RPMI8226 (cell line): ENCODE measurements around the gene ABL1.

Experiments used
- DNase-seq: peaks from one replicate; pipeline ENCODE4 v3.0.0-alpha.2; 2015

Gene ABL1

GRCh38 chr9:130920762-130921299 is 85.8 kb downstream of the ABL1 start:
- no peak for DNase-seq

- DNase-seq, result no peak
These were observed 86.4 kb downstream of the ABL1 start for GRCh38 chr9:130921300-130921988.

DNA sequence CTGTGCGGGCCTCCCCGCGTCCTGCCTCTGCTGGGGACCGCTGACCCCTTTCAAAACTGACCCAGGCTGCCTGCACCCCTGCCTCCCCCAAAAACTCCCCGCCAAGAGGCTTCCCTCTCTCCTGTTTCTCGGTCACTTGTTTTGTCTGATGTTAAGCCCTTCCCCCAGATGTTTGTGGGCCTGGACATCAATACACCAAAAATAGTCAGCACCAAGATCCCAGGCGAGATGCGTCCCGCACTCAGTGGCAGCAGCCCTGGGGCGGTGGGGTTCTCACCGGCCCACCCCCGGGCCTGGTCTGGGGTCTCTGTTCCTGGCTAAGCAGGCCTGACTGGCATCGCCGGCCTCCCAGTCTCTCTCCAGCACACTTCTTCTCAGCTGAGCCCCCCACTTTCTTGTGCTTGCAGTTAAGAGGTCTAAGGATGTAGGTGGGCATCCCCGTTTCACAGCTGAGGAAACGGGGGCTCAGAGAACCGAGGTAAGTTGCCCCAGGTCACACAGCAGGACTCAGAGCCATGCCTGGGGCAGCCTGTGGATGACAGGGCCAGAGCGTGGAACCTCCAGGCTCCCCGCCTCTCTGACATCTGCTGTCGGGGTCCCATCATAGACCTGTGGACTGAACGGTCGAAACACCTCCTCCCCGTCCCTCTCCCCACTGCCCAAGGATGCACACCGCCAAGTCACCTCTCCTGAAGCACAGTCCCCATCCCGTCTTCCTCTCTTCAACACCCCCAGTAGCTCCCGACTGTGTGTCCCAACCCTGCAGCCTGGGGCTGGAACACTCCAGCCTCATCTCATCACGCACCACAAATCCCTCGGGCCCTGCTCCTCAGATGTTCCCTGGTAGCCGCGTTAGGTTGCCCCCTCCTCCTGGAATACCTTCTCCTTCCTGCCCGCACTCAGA is 87.2 kb downstream of the ABL1 start:
- no peak for DNase-seq

DNA sequence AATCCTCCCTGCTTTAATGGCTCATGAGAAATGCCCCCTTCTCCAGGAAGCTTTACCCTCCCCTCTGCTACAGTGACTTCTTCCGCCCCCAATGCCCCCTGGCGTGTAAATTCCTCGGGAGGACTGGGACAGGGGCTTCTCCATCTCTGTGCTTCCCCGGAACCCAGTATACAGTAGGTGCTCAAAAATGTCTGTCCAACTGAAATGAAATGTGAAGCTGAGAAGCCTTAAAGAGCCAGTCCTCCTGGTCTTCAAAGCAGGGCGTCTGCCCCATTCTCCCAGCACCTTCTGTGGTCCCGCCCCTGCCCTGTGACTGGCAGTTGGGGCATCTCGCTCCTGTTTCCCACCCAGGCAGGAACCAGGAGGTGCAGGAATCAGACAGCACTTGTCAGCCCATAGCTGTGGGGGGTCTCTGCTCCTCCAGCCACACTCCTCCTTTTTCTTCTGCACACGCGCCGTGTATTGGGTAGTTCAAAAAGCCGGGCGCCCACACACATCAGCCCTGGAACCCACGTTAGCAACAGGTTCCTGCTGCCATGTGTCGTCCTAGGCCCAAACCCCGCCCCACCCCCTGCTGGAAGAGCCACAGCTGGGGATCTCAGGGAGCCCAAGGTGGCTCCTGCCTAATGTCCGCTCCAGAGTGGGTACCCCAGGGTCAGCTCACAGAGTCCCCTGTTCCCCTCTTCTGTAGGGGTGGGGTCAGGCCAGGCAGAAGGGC is 88.0 kb downstream of the ABL1 start:
- no peak for DNase-seq

GRCh38 chr9:130923611-130924447 is 88.8 kb downstream of the ABL1 start:
- no peak for DNase-seq

GRCh38 chr9:130924448-130924788 is 89.4 kb downstream of the ABL1 start:
- DNase-seq, result no peak

DNA sequence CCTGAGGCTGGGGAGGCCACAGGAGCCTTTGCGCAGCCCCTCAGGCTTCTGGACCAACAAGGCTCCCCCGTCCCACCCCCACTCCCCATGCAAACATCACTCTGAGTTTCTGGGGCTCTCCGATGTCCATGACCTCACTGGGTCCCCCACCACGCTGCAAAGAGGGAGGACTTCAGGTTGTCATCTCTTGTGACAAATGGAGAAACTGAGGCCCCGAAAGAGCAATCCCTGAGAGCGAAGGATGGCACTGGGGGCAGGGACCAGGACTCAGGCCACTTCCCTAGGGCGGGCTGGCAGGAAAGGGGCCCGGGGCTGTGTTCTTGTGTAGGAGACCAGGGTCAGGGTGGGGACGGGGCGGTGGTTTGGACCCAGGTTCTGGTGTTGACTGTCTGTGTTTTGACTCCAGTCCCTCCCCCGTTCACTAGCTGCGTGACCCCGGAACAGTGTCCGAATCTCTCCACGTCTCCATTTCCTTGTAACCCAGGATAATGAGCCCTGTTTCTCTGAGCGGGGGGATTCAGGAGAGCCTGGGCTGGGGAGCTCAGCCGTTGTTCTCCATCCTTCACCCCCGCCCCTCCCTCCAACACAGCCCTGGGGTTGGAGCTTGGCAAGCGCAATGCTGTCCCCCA is 90.1 kb downstream of the ABL1 start:
- no peak for DNase-seq

DNA sequence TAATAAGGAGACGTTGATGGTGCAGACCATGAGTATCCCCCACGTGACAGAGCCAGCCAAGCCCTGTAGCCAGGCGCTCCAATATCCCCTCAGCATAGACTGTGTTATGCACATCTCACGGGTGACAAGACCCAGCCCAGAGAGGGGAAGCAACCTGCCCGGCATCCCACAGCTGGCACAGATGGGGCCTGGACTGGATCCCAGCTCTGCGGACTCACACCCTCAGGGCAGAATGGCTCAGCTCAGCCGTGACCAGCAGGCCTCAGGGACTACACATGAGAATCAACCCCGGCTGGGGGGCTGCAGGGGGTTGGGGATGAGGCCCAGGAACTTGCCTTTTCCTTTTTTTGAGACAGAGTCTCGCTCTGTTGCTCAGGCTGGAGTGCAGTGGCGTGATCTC is 92.3 kb downstream of the ABL1 start:
- DNase-seq, result no peak

DNA sequence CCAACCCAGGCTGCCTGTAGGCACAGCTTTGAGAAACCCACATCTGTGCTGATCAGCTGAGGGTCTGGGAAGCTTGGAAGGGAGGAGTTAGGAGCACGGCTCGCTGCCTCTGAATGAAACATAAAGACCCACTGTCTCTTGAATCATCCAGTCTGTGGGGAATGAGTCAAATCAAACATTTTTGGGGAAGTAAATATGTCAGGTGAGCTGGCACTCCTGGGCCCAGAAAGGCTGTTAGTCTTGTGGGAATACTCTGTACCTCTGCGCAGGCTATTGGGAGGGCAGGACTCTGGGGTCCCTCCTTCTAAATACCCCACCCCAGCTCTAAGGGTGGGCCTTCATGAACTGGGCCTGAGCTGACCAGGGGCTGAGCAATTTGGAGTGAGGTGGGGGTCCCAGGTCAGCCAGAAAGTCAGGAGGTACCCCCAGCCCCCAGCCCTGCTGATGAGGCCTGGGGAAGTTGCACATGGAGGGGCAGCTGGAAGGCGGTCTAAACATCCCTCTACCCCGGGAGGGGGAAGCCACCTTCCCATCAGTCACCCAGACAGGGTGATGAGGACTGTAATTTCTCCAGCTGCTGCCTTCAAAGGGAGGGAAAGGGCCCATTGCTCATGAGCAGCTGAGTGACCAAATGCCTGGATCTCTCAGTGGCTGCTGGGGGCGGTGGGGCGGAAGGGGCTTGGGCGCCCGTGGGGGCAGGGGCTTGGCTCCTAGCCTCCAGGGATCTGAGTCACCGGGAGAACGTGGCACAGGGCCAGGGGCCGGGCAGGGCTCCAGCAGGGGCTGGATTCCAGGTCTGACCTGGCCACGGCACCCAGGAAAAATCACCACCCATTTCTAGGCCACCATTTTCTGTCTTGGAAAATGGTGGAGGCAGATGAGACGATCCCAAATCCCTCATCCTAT is 93.2 kb downstream of the ABL1 start:
- DNase-seq, result no peak

DNA sequence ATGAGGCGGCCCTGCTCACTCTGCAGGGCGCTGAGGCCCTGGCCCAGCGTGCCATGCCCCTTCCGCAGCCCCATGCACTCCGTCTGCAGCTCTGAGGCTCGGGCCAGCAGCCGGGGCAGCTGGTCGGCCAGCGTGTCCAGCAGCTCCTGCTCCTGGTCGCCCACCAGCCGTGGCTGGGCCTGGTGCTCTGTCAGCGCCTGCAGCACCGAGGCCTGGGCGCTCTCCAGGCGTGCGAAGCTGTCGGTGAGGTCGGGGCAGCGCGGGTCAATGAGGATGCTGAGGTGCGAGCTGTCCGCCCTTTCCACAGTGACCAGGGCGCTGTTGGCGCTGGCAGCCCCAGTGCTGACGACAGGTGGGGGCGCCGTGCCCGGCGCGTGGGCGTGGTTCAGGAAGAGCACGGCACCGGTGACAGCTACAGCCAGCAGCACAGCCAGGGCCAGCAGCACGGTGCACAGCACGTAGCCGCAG is 94.6 kb downstream of the ABL1 start:
- DNase-seq, result no peak

DNA sequence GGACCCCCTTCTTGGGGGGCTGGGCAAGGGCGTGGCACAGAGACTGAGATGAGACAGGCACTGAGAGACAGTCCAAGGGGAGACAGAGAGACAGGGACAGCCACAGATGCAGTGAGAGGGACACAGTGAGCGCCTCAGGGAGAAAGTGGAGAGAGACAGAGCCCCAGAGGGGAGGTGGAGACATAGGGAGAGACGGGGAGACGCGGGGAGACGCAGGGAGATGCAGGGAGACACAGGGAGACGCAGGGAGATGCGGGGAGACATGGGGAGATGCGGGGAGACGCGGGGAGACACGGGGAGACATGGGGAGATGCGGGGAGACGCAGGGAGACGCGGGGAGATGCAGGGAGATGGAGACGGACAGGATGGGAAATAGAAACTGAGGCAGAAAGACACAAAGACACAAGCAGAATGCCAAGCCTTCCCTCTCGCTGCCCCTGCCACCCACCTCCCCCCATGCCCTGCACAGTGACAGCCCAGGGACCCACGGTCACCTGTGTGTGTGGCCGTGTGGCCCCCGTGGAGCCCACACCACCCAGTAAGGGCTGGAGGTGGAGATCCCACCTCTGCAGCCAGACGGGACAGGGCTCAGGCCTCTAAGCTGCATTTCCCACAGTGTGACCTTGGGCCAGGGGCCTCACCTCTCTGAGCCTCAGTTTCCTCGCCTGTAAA is 95.2 kb downstream of the ABL1 start:
- DNase-seq, result no peak

GRCh38 chr9:130930804-130931349 is 95.8 kb downstream of the ABL1 start:
- DNase-seq, result no peak

DNA sequence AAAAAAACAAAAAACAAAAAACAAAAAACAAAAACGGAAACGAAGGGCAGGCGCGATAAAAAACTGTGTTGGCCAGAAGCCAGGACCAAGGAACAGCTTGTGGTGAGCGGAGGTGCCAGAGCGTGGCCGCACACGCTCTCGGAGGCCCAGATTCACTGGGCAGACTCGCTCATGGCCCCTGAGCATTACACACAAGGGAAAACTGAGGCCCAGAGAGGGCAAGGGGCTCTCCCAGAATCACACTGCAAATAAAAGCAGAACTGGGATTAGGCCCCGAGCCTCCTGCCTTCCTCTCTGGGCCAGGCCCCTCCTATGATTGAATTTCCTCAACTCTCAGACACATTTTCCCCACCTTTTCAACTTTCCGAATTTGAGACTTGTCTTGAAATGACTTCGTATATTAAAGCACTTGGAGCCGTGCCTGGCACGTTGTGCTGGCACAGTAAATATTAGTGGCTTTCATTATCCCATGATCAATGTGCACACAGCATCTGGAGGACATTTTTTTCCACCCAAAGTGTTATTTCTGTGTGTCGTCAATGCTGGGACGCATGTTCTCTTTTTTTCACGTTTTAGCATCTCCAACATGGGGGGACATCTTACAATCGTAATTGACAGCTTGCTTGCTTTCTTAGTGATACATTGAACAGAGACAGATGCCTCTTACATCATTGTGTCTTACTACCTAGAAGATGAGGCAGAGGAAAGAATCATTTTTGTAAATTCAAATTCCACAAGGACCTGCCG is 96.6 kb downstream of the ABL1 start:
- peak; percentile 75 for DNase-seq

- DNase-seq, result peak; percentile 66
These were observed 97.4 kb downstream of the ABL1 start for GRCh38 chr9:130932255-130933079.

DNA sequence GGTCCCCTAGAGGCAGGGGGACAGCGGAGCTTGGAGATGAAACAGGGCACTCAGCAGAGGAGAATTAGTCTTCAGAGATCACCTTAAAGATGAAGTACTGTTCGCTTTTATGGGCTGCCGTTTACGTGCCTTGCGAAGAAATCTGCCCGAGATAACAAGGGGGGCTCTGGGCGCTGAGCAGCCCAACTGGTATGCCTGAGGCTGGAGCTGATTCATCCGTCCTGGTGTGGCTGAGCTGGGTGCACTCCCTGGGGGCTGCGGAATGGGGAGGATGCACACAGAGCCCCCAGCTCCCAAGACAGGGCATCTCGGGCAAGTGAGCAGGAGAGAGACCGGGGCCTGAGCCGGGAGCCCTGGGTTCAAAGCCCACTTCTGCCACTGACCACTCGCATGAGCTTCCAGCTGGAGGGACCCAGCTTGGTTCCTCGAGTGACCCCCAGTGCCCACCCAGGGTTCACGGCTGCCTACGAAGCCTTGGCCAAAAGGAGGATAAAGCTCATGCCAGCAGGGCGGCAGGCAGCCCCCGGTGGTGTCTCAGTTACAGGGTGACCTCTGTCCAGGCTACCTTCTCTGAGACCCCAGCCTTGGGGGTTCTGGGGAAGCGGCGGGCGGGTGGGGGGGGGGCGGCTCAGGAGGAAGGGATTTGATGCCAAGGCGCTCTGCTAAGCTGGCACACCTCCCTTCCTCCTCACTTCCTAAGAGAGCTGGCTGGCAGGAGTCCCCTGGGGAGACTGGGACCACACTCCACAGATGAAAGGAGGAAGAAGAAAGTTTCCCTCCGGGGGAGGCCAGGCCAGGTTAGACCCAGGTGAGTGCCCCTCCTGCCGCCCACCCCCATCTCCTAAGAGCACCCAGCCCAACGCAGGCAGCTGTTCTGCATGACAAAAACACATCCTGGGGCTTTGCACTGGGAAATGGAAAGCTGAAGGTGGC is 98.3 kb downstream of the ABL1 start:
- DNase-seq, result no peak

GRCh38 chr9:130934246-130934645 is 99.2 kb downstream of the ABL1 start:
- no peak for DNase-seq
